ENCODE measurements around the gene PGF.

- no peak for TF ChIP-seq KLF10 (tag by site-specific recombination; IDR thresholded peaks at IDR 0.05)
- TF ChIP-seq FEZF1 (tag by site-specific recombination; IDR thresholded peaks at IDR 0.05): no peak
- no peak for TF ChIP-seq CTCF (tag by site-specific recombination; IDR thresholded peaks at IDR 0.05)
- no peak for TF ChIP-seq ZNF585B (tag by site-specific recombination; IDR thresholded peaks at IDR 0.05)
- TF ChIP-seq, protein P1, sequence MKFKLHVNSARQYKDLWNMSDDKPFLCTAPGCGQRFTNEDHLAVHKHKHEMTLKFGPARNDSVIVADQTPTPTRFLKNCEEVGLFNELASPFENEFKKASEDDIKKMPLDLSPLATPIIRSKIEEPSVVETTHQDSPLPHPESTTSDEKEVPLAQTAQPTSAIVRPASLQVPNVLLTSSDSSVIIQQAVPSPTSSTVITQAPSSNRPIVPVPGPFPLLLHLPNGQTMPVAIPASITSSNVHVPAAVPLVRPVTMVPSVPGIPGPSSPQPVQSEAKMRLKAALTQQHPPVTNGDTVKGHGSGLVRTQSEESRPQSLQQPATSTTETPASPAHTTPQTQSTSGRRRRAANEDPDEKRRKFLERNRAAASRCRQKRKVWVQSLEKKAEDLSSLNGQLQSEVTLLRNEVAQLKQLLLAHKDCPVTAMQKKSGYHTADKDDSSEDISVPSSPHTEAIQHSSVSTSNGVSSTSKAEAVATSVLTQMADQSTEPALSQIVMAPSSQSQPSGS (tag by site-specific recombination; IDR thresholded peaks at IDR 0.05; ENCODE audit: low read depth): no peak
- no peak for TF ChIP-seq ZNF155 (tag by site-specific recombination; IDR thresholded peaks at IDR 0.05)
- TF ChIP-seq SP2 (tag by site-specific recombination; IDR thresholded peaks at IDR 0.05): no peak
Observed at GRCh38 chr14:74927225-74927624, 28.2 kb downstream of the PGF start.
